HEK293 (cell line): ENCODE measurements around the gene DOCK9.

Source experiments
- CTCF ChIP-seq: fragments of 450-650 bp; formaldehyde crosslinking; IDR thresholded peaks from 2 replicates; pipeline ENCODE4 v1.5.1; 2016; ENCODE audit warnings: missing biosample characterization, missing genetic modification characterization
- PBX3 ChIP-seq: sonication (generic); formaldehyde crosslinking; IDR thresholded peaks from 2 replicates; pipeline ENCODE4 v1.8.1; 2022; ENCODE audit warnings: mild to moderate bottlenecking, moderate library complexity, missing genetic modification reagents
- YY1 ChIP-seq: fragments of 450-650 bp; formaldehyde crosslinking; IDR thresholded peaks from 2 replicates; pipeline ENCODE4 v1.5.1; 2018; ENCODE audit warnings: missing biosample characterization, missing genetic modification characterization
- ZBTB44 ChIP-seq: fragments of 450-650 bp; IDR thresholded peaks from 2 replicates; pipeline ENCODE4 v1.5.1; 2018; ENCODE audit warnings: missing biosample characterization, mild to moderate bottlenecking, missing genetic modification characterization
- ZNF121 ChIP-seq: fragments of 450-650 bp; formaldehyde crosslinking; IDR thresholded peaks from 2 replicates; pipeline ENCODE4 v1.5.1; 2016; ENCODE audit warnings: missing biosample characterization, missing genetic modification characterization
- ZNF155 ChIP-seq: fragments of 450-650 bp; formaldehyde crosslinking; IDR thresholded peaks from 2 replicates; pipeline ENCODE4 v1.5.1; 2016; ENCODE audit warnings: missing biosample characterization, missing genetic modification characterization
- ZNF202 ChIP-seq: fragments of 450-650 bp; formaldehyde crosslinking; IDR thresholded peaks from 2 replicates; pipeline ENCODE4 v1.5.1; 2016; ENCODE audit warnings: missing biosample characterization, missing genetic modification characterization, borderline replicate concordance
- ZNF239 ChIP-seq: fragments of 450-650 bp; formaldehyde crosslinking; IDR thresholded peaks from 2 replicates; pipeline ENCODE4 v1.5.1; 2016; ENCODE audit warnings: missing biosample characterization, missing genetic modification characterization
- ZNF843 ChIP-seq: fragments of 450-650 bp; formaldehyde crosslinking; IDR thresholded peaks from 2 replicates; pipeline ENCODE4 v1.5.1; 2016; ENCODE audit warnings: missing biosample characterization, missing genetic modification characterization

GRCh38 chr13:99003851-99004471 lies 26.1 kb upstream of the DOCK9 start:
- TF ChIP-seq CTCF: no peak
- no peak for TF ChIP-seq ZNF843
- TF ChIP-seq YY1 (tag by site-specific recombination): no peak
- no peak for TF ChIP-seq ZNF155 (tag by site-specific recombination)
- no peak for TF ChIP-seq ZBTB44 (tag by site-specific recombination)
- TF ChIP-seq PBX3 (CRISPR knock-in tag): no peak
- no peak for TF ChIP-seq ZNF121
- TF ChIP-seq ZNF239: no peak
- no peak for TF ChIP-seq ZNF202
